GM18507 (cell line): ENCODE data around the gene BTBD6.
"Not testable (repeated sequence)": the region's sequence is repeated elsewhere in the genome, so short reads cannot be mapped to it uniquely, and the experiment has no call there.

Experiments
- DNase-seq: peaks from one replicate; pipeline ENCODE4 v3.0.0; 2011; ENCODE audit warnings: low read depth; ENCODE audit not compliant: insufficient read length; ENCODE audit errors: extremely low spot score
- FAIRE-seq: peaks from 2 replicates; lab custom pipeline; 2011; peaks lifted over from hg19 to GRCh38; lab: Jason Lieb, UNC

The BTBD6 gene

DNA sequence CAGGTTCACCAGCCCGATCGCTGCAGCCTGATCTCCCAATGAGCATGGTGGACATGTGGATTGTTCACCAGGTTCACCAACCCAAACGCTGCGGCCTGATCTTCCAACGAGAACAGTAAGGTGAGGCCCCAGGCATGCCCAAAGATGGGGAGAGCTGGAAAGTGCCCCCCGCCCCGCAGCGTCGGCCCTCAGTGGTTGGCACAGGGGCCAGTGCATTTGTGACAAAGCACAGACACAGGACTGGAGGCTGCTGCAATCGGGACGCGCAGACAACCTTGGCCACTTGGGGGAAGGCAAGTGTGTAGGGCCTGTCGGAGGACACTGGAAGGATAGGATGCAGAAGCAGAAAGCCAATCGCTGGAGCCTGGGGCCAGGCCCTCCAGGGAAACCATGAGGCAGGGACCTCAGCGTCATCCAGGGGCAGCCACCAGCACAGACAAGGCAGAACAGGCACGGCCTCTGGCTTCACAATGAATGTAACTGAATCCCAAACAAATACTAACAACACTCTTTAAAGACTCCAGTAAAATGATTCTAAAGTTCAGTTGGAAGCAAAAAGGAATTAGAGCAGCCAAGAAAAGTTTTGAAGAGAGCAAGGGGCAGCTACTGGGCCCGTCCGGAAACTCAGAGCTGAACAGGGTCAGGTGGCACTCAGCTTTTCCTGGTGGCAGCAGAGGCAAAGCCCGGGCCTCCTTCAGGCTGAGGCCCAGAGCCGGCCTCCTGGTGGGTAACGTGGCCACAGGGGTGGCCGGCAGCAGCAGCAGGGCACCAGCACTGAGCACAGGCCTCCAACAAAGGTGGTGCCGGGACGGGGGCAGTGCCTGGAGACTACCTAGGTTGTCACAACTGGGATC lies 39.1 kb downstream of the BTBD6 start:
- no peak for FAIRE-seq
- DNase-seq = no peak

DNA sequence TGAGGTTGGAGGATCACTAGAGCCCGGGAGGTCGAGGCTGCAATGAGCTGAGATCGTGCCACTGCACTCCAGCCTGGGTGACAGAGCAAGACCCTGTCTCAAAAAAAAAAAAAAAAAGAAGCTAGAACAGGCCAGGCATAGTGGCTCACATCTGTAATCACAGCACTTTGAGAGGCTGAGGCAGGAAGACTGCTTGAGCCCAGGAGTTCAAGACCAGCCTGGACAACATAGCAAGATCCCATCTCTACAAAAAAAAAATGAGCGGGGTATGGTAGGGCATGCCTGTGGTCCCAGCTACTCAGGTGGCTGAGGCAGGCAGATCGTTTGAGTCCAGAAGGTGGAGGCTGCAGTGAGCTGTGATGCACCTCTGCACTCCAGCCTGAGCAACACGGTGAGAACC lies 40.6 kb downstream of the BTBD6 start:
- not testable (repeated sequence) for DNase-seq, FAIRE-seq

DNA sequence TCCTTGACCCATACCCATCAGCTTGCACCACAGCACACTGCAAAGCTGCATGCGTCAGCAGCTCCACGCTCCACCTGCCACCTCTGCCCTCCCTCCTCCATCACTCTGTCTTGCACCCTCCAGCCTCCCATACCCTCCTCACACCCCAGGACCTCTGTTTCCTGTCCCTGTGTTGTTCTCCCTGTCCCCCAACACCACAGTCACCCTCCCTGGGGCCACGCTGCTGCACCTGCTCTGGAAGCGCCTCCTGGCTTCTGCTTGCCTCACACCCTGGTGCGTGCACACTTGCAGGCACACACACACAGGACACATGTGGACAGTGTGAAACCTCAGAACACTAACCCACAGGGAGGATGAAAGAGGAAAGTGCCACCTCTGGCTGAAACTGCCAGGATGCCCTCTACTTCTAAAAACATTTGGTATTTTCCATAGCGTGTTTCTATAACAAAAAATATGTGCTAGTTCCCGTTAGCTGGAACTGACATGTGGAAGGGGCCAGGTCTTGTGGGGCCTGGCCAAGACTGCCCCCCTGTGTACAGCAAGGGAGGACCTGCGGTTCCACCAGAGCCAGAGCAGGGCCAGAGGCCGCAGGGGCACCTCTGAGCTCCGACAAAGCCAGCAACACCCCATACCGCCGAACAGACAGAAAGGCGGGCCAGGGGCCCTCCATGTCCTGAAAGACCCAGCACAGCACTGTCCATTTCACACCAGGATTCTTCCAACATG lies 42.5 kb downstream of the BTBD6 start:
- no peak for FAIRE-seq
- no peak for DNase-seq

DNA sequence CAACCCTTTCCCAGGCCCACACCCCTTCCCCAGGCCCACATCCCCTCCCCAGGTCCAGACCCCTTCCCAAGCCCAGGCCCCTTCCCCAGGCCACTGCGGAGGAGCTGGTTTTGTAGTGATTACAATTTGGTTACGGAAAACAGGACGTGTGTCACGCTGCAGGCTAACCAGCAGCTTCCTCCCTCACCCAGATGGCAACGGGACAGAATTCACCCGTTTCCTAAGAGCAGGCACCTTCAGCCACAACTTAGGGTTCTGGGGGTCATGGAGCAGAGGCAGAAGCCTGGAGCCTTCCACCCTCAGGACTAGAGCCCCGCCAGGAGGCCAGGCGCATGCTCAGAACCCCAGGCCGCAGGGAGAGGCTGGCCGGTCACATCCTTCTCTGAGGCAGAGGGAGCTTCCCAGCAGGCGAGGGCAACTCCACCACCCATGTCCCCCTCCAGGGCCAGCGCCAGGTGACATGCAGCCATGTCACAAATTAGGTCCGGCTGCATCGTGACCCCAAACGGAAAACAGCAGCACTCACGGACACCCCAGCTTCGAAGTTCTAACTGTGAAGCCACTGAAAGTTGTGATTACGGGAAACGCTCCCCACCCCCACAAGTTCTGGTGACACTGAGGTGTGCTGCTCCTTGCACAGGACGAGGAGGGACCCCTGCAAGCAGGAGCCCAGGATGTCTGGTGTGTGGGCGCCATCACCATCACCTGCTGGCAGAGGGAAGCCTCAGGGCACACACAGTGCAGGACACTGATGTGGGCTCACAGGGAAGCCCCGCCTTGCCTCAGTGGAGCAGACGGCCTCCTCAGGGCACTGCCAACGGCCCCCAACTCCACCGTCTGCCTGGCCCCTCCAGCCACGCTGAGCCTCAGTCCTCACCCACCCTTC lies 44.7 kb downstream of the BTBD6 start:
- FAIRE-seq (peak; percentile 5), DNase-seq (no peak)

DNA sequence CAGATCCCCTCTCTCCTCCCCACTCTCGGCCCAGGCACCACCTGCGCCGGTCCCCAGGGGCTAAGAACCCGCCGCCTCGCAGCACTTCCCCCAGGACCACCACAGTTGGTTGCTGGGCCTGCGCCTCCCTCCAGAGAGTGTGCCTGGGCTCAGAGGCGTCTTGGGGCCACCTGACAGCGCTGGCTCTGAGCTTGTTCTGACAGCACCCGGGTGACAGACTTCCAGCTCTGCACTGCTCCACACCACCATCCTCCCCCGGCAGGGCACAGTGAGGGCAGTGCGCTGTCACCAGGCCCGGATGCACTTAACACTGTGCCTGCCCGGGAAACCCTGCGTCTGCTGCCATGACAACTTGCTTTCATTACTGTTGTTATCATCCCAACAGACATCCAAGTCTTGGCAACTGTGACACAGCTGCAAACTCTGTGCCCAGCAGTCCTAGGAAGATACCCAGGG lies 45.8 kb downstream of the BTBD6 start:
- FAIRE-seq = no peak
- no peak for DNase-seq

DNA sequence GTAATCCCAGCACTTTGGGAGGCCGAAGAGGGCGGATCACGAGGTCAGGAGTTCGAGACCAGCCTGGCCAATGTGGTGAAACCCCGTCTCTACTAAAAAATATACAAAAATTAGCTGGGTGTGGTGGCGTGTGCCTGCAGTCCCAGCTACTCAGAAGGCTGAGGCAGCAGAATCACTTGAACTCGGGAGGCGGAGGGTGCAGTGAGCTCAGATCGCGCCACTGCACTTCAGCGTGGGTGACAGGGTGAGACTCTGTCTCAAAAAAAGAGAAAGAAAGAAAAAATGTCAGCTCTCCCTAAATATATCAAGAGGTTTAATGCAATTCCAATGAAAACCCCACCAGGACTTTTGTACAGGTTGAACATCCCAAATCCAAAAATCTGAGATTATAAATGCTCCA lies 49.0 kb downstream of the BTBD6 start:
- not testable (repeated sequence) for DNase-seq, FAIRE-seq

DNA sequence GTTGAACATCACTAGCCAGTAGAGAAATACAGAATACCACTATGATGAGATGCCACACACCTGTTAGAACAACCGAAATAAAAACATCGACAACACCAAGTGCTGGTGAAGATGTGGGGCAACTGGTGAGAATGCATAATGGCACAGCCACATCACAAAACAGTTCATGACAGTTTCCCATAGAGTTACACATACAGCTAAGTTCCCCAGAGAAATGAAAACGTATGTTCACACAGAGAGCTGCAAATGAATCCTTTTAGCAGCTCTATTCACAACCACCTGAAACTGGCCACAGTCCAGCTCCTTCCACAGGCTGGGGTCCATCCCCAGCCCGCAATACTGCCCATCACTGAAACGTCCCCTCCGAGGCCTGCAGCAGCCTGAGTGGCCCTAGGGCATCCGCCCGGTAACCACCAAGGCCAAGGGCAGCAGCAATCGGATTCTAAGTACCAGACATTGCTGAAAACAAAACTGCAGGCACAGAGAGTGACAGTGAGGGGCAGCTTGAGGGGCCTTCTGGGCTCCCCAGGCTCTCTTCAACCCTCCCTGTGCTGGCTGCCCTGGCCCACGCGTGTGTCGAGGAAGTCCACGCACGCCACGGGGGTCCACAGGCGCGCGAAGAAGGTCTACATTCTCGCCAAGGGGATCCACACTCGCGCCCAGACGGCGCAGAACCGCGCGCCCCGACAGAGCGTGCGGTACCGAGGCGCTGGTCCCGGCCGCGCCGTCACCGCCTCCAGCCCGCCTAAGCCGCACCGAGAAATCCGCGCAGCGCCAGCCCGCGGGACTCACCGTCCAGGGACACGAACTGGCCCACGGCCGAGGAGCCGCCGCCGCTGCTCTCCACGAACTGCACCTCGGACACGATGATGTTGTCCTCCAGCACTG lies 51.6 kb downstream of the BTBD6 start:
- DNase-seq (no peak), FAIRE-seq (peak; percentile 79)
